GM19023 (cell line): ENCODE measurements around the gene RBM22.

Experiments
- ATAC-seq: cut with Tn5 transposase; IDR thresholded peaks from one replicate; pipeline ENCODE4 v1.9.1; 2021; ENCODE audit warnings: mild to moderate bottlenecking, moderate library complexity; ENCODE audit not compliant: unreplicated experiment

The RBM22 gene

GRCh38 chr5:150653145-150653761 lies 47.6 kb downstream of the RBM22 start:
- no peak for ATAC-seq

GRCh38 chr5:150651924-150652671 lies 48.8 kb downstream of the RBM22 start:
- no peak for ATAC-seq

GRCh38 chr5:150651382-150651781 lies 49.5 kb downstream of the RBM22 start:
- no peak for ATAC-seq

GRCh38 chr5:150650021-150651006 lies 50.5 kb downstream of the RBM22 start:
- ATAC-seq, result no peak

- no peak for ATAC-seq
These were observed 51.5 kb downstream of the RBM22 start for GRCh38 chr5:150649108-150650020.

GRCh38 chr5:150648294-150649107 lies 52.4 kb downstream of the RBM22 start:
- ATAC-seq, result no peak

- no peak for ATAC-seq
These were observed 53.3 kb downstream of the RBM22 start for GRCh38 chr5:150647275-150648251.

- no peak for ATAC-seq
These were observed 55.7 kb downstream of the RBM22 start for GRCh38 chr5:150645070-150645700.

- ATAC-seq, result no peak
These were observed 56.3 kb downstream of the RBM22 start for GRCh38 chr5:150644514-150644913.

GRCh38 chr5:150644058-150644457 lies 56.8 kb downstream of the RBM22 start:
- no peak for ATAC-seq

GRCh38 chr5:150642991-150643710 lies 57.7 kb downstream of the RBM22 start:
- no peak for ATAC-seq

- ATAC-seq, result no peak
These were observed 58.3 kb downstream of the RBM22 start for GRCh38 chr5:150642567-150642927.

- ATAC-seq, result no peak
These were observed 58.9 kb downstream of the RBM22 start for GRCh38 chr5:150641824-150642566.

- no peak for ATAC-seq
These were observed 59.8 kb downstream of the RBM22 start for GRCh38 chr5:150641006-150641570.
